ENCODE measurements around the gene LRIG1.

Gene LRIG1

GRCh38 chr3:66500576-66501482, at the start of gene LRIG1:
LRIG1 (minus strand) TSS chr3:66501022; CDS start chr3:66500407, 615 bp downstream.
- peak within 1 kb of the TSS; percentile 80 for H3K4me3 ChIP-seq (ENCODE audit: control insufficient read depth, low read depth, low read length)
- TF ChIP-seq, protein P1, sequence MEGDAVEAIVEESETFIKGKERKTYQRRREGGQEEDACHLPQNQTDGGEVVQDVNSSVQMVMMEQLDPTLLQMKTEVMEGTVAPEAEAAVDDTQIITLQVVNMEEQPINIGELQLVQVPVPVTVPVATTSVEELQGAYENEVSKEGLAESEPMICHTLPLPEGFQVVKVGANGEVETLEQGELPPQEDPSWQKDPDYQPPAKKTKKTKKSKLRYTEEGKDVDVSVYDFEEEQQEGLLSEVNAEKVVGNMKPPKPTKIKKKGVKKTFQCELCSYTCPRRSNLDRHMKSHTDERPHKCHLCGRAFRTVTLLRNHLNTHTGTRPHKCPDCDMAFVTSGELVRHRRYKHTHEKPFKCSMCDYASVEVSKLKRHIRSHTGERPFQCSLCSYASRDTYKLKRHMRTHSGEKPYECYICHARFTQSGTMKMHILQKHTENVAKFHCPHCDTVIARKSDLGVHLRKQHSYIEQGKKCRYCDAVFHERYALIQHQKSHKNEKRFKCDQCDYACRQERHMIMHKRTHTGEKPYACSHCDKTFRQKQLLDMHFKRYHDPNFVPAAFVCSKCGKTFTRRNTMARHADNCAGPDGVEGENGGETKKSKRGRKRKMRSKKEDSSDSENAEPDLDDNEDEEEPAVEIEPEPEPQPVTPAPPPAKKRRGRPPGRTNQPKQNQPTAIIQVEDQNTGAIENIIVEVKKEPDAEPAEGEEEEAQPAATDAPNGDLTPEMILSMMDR (IDR thresholded peaks at IDR 0.05; ENCODE audit: control insufficient read depth, insufficient read depth, low read depth, low read length, missing control alignments): no peak
- DNase-seq (ENCODE audit: low read depth): peak; percentile 84

- no peak for DNase-seq (ENCODE audit: low read depth)
- H3K4me3 ChIP-seq (ENCODE audit: control insufficient read depth, low read depth, low read length): no peak overlapping the region
- TF ChIP-seq, protein P1 (IDR thresholded peaks at IDR 0.05; ENCODE audit: control insufficient read depth, insufficient read depth, low read depth, low read length, missing control alignments): no peak
Measured at GRCh38 chr3:66544619-66545429, 44.0 kb upstream of the LRIG1 start.

GRCh38 chr3:66542153-66542552, 41.3 kb upstream of the LRIG1 start:
- TF ChIP-seq, protein P1 (IDR thresholded peaks at IDR 0.05; ENCODE audit: control insufficient read depth, insufficient read depth, low read depth, low read length, missing control alignments): no peak
- no peak overlapping the region for H3K4me3 ChIP-seq (ENCODE audit: control insufficient read depth, low read depth, low read length)
- DNase-seq (ENCODE audit: low read depth): no peak

- no peak overlapping the region for H3K4me3 ChIP-seq (ENCODE audit: control insufficient read depth, low read depth, low read length)
- DNase-seq (ENCODE audit: low read depth): no peak
- TF ChIP-seq, protein P1 (IDR thresholded peaks at IDR 0.05; ENCODE audit: control insufficient read depth, insufficient read depth, low read depth, low read length, missing control alignments): no peak
Measured at GRCh38 chr3:66539466-66539989, 38.7 kb upstream of the LRIG1 start.

DNA sequence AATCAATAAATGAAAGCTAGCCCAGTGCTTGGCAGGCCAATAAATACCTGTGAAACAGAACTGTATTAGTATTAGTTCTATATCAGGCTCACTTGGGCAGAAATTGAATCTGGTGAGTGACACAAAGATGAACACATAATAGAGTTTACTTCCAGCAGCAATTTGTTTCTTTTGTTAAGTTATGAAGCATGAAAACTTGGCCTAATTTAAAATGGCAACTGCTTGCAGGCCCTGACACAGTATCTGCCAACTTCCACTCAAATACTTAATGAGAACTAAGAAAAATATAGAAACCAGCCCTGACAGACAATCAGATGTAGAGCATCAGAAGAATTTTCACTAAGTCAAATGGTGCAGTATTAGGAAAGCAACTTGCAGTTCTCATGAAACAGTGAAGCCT, 37.6 kb upstream of the LRIG1 start:
- no peak overlapping the region for H3K4me3 ChIP-seq (ENCODE audit: control insufficient read depth, low read depth, low read length)
- TF ChIP-seq, protein P1 (IDR thresholded peaks at IDR 0.05; ENCODE audit: control insufficient read depth, insufficient read depth, low read depth, low read length, missing control alignments): no peak
- DNase-seq (ENCODE audit: low read depth): no peak

DNA sequence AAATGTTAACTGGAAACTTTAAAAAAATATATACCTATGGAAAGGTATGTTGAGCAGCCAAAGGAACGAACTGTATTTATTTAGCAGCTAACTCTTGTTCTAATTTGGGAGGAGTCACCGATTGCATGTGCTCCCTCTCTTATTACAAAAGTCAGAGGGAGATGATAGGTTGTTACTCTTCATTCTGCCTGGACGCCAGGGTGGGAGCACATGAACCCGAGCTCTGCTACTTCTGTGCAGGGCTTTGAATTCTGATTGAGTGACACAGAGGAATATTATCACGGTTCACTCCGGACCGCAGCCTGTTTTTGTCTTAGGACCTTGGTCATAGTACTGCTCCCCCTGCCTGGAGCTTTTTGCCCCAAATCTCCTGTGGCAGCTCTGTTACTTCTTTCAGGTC, 36.9 kb upstream of the LRIG1 start:
- H3K4me3 ChIP-seq (ENCODE audit: control insufficient read depth, low read depth, low read length): no peak overlapping the region
- no peak for DNase-seq (ENCODE audit: low read depth)

More for the DNA sequence above, 36.9 kb upstream of the LRIG1 start:
- TF ChIP-seq, protein P1 (IDR thresholded peaks at IDR 0.05; ENCODE audit: control insufficient read depth, insufficient read depth, low read depth, low read length, missing control alignments): no peak

Data from AG09309 (cell line).